CD4-positive, alpha-beta T cell treated with Interleukin-15 for 1 hour (primary cell): ENCODE measurements around the gene SYT13.

Experiments used
- DNase-seq: peaks from one replicate; pipeline ENCODE4 v3.0.0-alpha.2; 2020

The SYT13 gene, protein sequence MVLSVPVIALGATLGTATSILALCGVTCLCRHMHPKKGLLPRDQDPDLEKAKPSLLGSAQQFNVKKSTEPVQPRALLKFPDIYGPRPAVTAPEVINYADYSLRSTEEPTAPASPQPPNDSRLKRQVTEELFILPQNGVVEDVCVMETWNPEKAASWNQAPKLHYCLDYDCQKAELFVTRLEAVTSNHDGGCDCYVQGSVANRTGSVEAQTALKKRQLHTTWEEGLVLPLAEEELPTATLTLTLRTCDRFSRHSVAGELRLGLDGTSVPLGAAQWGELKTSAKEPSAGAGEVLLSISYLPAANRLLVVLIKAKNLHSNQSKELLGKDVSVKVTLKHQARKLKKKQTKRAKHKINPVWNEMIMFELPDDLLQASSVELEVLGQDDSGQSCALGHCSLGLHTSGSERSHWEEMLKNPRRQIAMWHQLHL

DNA sequence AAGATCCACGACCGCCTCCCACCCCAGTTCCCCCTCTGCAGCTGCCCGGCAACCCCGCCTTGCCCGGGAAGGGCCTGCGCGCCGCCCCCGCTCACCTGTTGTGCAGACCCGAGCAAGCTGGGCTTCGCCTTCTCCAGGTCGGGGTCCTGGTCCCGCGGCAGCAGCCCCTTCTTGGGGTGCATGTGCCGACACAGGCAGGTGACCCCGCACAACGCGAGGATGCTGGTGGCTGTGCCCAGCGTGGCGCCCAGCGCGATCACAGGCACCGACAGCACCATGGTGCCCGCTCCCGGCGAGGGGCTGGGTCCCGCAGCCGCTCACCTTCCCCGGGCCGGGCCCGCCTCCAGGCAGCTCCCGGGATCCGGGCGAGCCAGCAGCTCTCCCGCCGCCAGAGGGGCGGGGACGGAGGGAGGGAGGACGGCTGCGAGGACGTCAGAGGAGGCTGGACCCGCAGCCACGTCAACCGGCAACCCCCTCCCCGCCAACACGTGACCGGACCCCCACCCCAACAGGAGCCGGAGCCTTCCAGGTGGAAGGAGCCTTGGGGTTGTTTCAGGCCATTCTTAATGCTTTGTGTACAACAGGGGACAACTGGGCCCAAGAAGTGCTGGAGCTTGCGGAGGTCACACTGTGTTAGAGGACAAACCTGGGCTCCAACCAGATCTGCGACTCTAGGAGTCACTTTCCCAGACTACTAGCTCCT lies at the start of gene SYT13:
Gene SYT13 (minus strand): TSS at position 412 of the 703 bp plus-strand sequence. CDS start 134 bp downstream, at position 278.
- no peak for DNase-seq

DNA sequence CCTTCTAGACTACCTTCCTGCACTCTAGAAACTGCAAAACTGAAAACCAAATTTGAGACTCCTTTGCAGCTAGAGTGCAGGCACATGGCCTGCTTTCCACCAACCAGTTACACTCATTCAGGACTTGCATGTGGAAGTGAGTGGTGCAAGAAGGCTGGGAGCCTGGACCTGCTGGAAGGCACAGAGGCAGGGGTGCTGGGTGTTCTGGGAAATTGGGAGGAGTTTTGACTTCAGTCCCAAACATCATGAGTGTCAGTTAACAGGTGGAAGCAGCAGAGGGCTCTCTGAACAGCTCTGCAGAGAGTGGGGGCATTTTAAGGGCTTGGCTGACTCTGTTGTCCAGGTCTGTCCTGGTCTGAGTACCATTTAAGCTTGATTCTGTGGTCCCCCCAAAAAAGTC lies 49.3 kb upstream of the SYT13 start:
- DNase-seq = no peak

DNA sequence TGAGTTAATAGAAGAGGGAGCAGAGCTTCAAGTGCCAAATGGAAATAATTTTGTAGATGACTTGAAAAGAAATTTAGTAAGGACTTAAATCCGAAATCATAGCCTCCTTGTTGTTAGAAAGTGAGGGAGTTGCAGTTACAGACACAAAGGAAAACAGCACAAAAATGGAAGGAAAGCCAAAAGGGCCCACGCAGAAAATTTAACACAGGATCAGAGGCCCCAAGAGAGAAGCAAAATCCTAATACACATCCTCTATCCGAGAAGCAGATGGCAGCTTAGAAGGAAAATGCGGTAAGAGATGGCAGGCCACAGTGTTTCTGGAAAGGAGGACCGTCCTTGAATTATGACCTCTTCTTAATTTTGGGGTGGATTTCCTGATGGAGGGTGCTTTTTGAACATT lies 48.7 kb upstream of the SYT13 start:
- DNase-seq = no peak

DNA sequence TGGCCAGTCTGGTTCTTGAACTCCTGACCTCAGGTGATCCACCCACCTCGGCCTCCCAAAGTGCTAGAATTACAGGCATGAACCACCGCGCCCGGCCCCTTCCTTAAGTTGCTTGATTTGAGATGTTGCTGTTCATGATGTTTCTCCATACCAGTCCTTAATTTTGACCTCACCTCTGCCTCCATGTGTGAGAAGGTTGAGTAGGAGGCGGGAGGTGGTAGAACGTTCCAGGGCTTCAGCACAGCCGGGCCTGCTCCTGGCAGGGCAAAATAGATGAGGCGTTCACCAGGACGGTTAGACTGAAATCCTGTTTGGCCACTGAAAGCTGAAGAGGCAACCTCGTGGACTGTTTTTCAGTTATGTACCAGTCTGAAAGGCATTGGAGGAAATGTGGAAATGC lies 48.3 kb upstream of the SYT13 start:
- no peak for DNase-seq

DNA sequence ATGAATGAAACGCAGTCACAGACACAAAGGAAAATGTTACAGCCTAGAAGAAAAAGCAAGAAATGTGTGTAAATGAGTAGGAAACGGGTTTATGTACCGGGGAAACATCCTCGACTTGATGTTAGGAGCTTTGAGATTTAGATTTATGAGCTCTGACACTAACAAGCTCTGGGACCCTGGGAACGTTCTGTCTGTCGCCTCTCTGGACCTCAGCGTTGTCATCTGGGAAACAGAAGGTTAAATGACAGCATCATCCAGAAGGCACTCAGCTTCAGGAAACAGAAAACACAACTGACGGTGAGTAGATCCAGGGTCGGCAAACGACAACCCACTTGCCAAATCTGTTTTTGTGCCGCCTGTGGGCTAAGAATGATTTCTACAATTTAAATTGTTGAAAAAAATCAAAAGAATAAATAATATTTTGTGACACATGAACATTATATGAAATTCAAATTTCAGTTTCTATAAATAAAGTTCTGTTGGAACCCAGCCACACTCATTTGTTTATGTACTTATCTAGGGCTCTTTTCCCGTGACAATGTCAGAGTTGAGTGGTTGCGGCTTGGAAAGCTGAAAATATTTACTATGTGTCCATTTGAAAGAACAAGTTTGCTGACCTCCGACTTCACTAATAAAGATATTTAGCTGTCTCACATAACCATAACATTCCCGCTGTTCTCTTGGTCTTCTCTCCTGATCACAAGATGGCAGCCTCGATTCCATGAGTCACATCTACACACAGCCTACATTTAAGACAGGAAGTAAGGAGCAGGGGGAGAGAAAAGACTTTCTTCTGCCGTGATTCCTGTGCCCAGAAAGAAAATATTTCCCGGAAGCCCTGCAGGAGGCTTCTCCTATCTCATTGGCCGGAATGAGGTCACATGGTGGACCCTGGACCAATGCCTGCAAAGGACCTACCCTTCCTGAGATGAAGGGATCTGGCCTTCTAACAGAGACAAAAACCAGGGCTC lies 47.1 kb upstream of the SYT13 start:
- DNase-seq = no peak

DNA sequence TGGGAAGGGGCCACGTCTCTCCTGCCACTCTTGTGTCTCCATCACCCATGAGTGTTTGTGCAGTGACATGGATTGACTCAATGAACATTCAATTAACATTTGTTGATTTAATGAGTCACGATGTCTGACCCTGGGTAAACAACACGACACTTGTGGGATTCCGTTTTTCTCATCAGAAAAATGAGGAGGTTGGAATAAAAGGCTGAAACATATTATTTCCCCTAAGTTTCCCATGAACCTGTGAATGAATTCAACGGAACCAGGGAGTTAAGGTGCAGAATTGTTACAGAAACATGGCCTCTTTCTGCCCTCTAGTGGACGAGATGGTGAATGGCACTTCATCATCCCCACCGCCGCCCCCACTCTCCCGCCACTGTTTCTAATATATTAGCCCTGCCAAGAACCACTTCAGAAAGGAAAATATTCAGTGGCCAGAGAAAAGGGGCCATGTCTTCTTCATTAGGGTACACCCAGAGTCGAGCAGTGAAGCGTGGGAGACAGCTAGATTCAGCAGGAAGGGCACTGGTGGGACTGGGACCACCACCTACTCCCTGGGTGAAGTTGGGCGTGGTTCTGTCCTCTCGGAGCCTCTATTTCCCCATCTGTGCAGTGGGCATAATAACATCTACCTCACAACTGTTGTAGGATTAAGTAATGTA lies 46.3 kb upstream of the SYT13 start:
- no peak for DNase-seq

DNA sequence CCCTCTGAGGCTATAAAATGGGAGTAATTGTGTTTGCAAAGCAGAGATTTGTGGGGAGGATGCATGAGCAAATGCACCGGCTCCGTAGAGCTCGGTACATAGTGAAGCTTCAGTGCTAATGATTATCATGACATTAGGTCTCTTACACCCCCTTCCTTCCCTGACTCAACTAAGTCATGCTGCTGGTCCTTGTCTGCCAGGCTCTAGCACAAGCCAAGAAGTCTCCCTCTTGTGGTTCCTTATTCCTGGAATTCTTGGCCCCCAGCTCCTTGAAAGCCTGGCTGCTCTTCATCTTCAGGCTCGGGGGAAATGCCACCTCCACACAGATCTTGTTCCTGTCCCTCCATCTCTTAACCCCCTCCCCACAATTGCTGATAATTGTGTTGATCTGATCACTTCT lies 45.7 kb upstream of the SYT13 start:
- no peak for DNase-seq

DNA sequence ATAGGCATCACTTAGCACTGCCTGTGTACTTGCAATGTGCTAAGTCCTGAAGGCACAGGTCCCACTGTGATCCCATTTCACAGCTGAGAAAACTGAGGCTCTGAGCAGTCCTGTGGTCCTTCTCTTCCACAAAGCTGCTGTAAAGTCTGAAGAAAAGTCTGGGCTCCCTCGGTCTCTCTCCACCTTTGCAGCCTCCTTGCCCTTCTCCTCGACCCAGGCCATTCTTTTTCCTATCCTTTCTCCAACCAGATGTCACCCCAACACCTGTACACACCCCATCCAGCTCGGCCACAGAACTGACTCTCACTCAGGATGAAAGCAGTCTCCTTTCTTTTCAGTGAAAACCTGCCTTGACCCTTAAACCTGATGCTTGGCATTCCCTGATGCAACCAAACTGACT lies 42.6 kb upstream of the SYT13 start:
- no peak for DNase-seq

DNA sequence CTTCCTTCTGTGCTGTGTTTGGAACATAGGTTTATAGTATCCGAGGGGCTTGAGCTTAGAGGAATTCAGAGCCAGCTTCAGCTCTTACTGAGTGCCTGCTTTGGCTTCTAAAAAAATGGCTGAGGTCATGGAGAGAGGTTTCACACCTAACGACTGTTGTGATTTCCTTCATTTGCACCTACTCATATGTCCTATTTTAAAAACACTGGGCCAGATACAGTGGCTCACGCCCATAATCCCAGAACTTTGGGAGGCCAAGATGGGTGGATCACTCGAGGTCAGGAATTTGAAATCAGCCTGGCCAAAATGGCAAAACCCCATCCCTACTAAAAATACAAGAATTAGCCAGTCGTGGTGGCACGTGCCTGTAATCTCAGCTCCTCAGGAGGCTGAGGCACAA lies 38.3 kb upstream of the SYT13 start:
- no peak for DNase-seq

DNA sequence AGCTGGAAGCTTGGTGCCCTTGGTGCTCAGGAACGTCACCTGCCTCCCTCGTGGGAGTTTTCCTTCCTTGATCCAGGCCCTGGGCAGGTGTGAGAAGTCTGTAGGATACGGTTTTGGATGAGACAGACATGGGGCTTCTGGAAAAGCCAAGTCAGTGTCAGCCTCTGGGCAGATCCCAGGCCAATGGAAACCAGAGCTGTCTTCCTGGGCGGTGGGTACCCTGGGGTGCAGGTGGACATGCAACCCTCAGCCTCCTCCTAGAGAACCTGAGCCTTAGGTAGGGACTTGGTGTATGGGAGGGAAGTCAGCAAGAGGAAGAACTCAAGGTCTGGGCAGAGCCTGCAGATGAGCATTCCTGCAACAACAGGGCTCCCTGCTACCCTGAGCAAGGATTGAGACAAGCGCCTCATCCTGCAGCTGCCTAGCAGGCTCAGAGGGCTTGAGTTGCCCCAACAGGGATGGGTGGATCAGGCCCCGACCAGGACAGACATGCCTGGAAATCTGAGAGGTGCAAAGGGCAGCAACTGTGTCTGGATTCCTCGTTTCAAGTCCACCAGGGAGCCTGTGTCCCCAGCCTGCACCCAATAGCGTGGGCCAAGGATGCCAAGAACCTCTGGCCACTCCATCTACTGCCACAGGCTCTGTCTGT lies 37.6 kb upstream of the SYT13 start:
- DNase-seq = no peak

DNA sequence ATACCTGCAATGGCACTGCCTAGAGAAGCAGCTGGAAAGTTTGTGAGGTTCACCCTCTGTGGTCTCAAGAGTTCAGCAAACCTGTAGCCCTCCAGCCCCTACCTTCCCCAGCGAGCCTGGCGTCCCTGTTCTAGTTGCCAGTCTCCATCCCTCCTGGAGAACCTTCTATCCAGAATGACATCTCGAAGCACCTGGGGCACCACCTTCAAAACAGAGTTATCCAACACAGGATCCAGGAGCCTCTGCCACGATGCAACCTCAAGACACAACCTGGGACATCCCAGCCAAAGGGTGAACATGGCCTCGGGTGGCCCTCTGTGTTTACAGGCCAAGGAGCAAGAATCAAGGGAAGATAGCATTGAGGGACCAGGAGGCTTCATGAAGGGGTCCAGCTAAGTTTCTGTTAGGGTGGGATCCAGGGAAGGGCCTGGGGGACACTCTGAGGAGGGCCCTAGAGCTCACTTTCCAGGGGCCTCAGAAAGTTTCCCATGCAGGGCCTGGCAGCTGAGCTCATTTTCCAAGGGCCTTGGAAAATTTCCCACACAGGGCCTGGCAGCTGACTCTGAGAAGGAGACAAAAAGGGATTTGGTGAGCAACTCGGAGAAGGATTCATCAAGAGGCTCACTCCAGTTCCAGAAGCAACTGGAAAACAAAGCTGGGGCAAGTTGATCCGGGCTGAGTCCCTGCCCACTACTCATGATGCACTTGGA lies 36.9 kb upstream of the SYT13 start:
- no peak for DNase-seq

DNA sequence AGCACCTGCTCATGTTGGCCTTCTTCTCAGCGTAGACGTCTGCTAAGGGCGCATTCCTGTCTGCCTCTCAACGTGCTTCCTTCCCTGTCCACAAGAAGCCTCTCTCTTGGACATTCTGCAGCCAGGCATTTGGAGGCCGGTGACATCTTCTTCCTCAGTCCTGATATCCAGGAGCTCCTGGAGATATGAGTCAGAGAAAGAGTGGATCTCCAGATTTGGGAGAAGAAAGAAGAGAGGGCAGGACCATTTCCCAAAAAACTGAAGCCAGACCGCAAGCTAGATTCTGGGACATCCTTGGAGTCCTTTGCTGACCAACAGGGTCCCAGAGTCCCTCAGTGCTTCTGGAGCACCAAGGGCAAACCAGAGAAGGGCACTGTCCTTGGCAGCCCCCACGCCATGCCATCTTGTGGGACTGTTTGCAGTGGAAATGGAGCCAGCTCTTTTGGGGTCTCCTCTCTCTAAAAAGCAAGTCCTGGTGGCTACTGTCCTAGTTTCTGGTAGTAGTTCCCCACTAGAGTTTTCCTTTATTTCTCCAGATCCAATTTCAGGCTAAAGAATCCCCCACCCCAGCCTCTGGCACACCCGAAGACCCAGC lies 36.1 kb upstream of the SYT13 start:
- DNase-seq = no peak

DNA sequence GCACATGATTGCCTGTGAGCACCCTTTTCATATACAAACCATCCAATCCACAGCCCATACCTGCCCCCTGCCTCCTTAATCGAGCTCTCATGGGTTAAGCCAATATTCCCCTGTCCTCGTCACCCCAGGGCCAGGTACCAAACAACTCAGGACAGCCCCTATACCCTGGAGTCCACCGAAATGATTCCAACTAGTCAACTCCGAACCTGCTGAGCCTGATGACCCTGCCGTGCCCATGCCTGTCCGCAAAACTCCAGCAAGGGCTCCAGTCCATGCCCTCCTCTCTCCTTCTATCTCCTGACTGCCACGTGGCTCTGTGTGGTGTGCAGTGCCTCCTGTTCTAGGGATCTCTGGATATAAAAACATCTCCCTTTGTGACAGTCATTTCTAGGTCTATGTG lies 35.5 kb upstream of the SYT13 start:
- no peak for DNase-seq

DNA sequence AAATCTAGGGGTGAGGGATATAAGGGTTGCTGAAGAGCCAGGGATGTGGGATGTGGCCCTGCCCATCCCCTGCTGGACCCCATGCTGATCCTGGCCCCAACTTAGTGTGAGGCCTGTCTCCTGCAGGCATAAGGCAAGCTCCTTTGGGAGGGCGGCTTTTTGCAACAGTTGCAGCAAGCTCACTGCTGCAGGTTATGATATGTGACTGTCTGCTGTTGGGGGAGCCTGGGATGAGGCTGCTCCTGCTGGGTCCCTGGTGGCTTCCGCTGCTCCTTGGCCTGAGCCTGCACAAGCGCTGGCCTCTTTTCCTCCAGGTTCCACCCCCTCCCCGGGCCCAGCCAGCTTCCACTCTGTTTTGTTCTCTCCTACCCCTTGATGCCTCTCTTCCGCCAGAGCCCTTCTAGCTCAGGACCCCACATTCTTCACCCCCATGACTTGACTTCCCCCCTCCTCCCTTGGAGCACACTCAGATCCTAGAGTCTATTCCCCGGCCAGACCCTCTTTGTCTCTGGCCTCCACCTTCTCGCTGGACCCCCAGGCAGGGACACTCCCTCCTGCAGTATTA lies 35.0 kb upstream of the SYT13 start:
- DNase-seq = no peak

DNA sequence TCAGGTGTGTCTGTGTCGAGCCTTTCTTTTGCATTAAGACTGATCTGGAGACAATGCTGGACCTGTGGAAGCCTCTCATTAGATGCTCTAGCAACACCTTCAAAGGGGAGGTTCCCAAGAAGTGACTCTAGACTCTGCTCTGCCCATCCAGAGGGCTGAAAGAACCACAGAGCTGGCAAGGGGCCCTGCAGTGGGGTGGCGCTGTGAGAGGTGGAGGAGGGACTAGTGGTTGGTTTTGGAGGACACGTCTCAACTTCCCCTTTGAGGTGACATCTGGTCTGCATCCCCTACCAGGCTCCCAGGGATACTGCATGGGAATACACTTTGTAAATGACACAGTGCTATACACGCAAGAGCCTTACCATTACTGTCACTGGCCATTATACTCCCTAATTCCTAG lies 34.2 kb upstream of the SYT13 start:
- DNase-seq = no peak

DNA sequence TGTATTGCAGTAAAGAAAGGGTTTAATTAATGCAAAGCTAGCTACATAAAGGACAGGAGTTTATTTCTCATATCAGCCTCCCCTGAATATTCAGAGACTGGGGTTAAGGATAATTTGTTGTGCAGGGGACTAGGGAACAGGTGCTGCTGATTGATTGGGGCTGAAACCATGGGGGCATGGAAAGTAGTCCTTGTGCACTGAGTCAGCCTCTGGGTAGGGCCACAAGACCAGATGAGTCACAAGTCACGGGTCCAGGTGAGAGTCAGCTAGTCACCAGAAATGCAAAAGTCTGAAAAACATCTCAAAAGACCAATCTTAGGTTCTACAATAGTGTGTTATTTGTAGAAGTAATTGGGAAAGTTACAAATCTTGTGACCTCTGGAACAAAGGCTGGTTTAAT lies 32.9 kb upstream of the SYT13 start:
- no peak for DNase-seq

DNA sequence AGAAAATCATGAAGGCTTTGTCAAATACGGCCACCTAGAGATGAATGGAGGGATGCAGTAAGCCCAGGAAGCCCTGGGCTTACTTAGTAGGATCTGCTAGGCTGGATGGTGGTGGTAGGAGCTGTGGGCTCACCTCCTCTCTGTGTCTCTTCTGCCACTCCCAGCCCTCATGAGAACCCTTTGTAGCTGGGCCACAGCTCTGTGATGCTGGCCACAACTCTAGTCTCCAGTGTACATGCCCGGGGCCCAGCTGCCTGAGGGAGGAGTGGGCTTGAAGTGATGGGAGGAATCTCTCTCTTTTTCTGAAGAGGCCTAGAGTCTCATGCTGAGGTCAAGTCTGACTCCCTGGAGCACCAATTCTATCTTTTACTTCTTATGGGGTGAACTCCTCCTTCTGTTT lies 32.4 kb upstream of the SYT13 start:
- DNase-seq = no peak

DNA sequence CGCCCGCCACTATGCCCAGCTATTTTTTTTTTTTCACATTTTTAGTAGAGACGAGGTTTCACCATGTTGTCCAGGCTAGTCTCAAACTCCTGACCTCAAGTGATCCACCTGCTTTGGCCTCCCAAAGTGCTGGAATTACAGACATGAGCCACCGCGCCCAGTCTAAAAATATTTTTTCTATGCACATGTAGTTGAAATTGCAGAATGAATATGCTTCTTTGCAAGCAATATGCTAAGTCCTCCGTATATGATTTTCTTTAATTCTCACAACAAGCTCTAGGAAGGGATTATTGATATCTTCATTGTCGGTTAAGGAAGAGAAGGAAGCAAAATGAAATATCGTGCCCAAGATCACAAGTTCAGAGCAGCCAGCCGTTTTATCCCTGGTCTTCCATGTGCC lies 30.1 kb upstream of the SYT13 start:
- no peak for DNase-seq

DNA sequence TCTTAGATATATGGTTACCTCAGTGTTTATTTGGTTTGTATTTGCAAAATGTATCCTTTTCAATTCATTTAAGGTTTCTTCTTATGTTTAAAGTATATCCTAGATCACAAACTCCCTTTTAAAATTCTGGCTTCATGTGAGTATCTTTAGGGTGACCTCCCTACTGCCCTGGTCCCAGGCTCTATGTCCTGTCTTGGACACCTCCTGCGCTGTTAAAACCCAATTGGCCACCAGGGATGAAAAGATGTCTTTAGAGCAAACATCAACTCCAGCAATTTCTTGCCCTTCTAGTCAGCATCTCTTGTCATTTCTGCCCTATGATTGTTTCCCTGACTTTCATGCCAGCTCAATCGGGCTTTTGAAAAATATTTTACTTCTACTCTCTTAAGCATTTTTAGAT lies 28.8 kb upstream of the SYT13 start:
- no peak for DNase-seq

DNA sequence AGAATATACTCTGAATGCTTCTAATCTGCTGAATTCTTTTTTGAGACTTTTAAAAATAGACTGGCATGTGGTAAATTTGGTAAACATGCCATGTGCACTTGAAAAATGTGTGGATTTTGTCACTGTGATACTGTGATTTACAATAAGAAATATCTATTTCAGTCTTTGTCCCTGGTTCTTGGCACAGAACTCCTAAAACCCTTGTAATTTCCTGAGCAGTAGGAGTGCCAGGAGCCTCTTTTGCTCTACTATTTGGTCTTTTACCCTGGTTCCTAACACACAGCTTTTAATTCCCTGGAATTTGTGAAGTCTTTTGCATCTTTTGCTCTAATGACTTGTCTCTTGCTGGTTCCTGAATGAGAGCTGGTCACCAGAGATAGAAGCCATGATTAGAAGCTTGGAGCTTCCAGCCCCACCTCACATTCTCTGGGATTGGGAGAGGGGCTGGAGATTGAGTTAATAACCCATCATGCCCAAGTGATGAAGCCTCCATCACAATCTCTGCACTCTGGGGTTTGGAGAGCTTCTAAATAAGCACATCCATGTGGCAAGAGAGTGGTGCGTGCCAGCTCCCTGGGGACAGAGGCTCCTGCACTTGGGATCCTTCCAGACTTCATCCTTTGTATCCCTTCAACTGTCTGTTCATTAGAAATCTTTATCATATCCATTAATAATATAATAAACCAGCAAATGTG lies 27.2 kb upstream of the SYT13 start:
- no peak for DNase-seq
